MCF 10A (cell line): ENCODE data around the gene CAV1. TPM values are rescaled to one million over a fixed set of nuclear protein-coding genes. Genes with fewer than 3 reads are reported as not detected.

Experiments
- BruUV-seq: library from RNA; stranded (reverse); fragments of 400-500 nt; replicated peaks from 2 replicates; lab custom pipeline; 2021; lab: Mats Ljungman, UMichigan
- CTCF ChIA-PET: fragments of 300-600 bp; sonication (Branson Sonifier 250); formaldehyde crosslinking; extraction: SDS; loops from one replicate; lab custom pipeline; 2021; ENCODE audit warnings: antibody characterized with exemption, inconsistent platforms; lab: Yijun Ruan, JAX
- POLR2A ChIA-PET: fragments of 300-600, 350-650 bp; sonication (Branson Sonifier 250); formaldehyde crosslinking; extraction: SDS; loops from one replicate; lab custom pipeline; 2020; ENCODE audit warnings: antibody characterized with exemption, inconsistent platforms; lab: Yijun Ruan, JAX
- DNase-seq: peaks from one replicate; pipeline ENCODE4 v3.0.0-alpha.2; 2018; ENCODE audit not compliant: unreplicated experiment
- H3K27ac Mint-ChIP-seq: one replicate; pipeline ENCODE4 v1.8.0; 2022; ENCODE audit warnings: mild to moderate bottlenecking, low read depth, mixed read lengths; ENCODE audit not compliant: unreplicated experiment
- H3K27me3 Mint-ChIP-seq: one replicate; pipeline ENCODE4 v1.8.0; 2022; ENCODE audit warnings: mixed read lengths; ENCODE audit not compliant: insufficient read depth, unreplicated experiment
- H3K36me3 Mint-ChIP-seq: one replicate; pipeline ENCODE4 v1.8.0; 2022; ENCODE audit warnings: mild to moderate bottlenecking, moderate library complexity, mixed read lengths; ENCODE audit not compliant: insufficient read depth, unreplicated experiment
- H3K4me1 Mint-ChIP-seq: one replicate; pipeline ENCODE4 v1.8.0; 2022; ENCODE audit warnings: mixed read lengths; ENCODE audit not compliant: insufficient read depth, unreplicated experiment
- H3K4me3 Mint-ChIP-seq: one replicate; pipeline ENCODE4 v1.8.0; 2022; ENCODE audit warnings: mild to moderate bottlenecking, moderate library complexity, mixed read lengths; ENCODE audit not compliant: unreplicated experiment
- H3K9me3 Mint-ChIP-seq: one replicate; pipeline ENCODE4 v1.8.0; 2022; ENCODE audit warnings: mixed read lengths; ENCODE audit not compliant: unreplicated experiment
- CTCF ChIP-seq: fragments of 200-600 bp; IDR thresholded peaks from one replicate; pipeline ENCODE4 v1.8.0; 2022; ENCODE audit warnings: antibody characterized with exemption, mild to moderate bottlenecking; ENCODE audit not compliant: unreplicated experiment
- intact Hi-C: fragments of 100-400 bp; cut with micrococcal nuclease; formaldehyde crosslinking; loops from 2 replicates; pipeline ENCODE4 v1.14.1; 2022
- total RNA-seq: library from RNA; stranded (reverse); gene quantifications from 2 replicates; pipeline ENCODE4 v1.2.3, GENCODE V29; 2022

CAV1 gene
- total RNA-seq, 1 experiment from 2014 or later, result 267 TPM

- BruUV-seq, result no TSS peak
- Mint-ChIP-seq H3K4me3 (no peak overlapping the region), H3K27me3 (no peaks in the 10 kb centered on the region), H3K9me3 (peaks cover 9% of the 10 kb centered on the region), H3K36me3 (peaks cover 27% of the 10 kb centered on the region), H3K4me1 (peaks cover 27% of the 10 kb centered on the region), H3K27ac (no peak overlapping the region)
- intact Hi-C loops, result no loop called here
- ChIA-PET POLR2A (interaction anchor here (0.8 to 1.1 kb wide), 2 partner anchors 9 to 11 kb away, joined by 3 to 4 read pairs; no protein-coding TSS in a partner anchor), CTCF (interaction anchor here (0.7 to 1.7 kb wide), 3 partner anchors 19 to 698 kb away, joined by 3 to 8 read pairs (median 3); no protein-coding TSS in a partner anchor)
- TF ChIP-seq CTCF, result no peak
- DNase-seq, result no peak
Measured at GRCh38 chr7:116565981-116566380, 41.1 kb downstream of the CAV1 start.

DNA sequence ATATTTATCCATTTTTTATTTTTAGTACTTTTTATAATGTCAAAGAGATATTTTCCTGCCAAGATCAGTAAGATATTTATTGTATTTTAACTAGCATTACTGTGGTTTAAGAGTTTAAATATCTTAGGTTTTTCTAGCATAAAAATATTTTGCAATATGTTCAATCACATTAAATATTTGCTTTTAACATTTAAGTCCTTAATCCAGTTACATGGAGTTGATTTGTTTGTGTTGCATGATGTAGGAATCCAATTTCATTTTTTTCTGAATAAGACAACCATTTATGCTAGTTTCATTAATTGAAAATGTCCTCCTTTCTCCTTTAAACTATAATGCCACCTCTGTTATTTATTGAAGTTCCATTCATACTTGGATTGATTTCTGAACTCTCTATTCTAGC, 41.8 kb downstream of the CAV1 start:
- Mint-ChIP-seq H3K4me1 (peaks cover 30% of the 10 kb centered on the region), H3K27me3 (no peaks in the 10 kb centered on the region), H3K36me3 (peaks cover 22% of the 10 kb centered on the region), H3K4me3 (no peak overlapping the region), H3K27ac (no peak overlapping the region), H3K9me3 (peaks cover 5% of the 10 kb centered on the region)
- no TSS peak for BruUV-seq
- DNase-seq, result no peak
- intact Hi-C loops, result no loop called here
- CTCF ChIA-PET, result interaction anchor here (1.7 kb wide), 1 partner anchor 24 kb away, joined by 8 read pairs; no protein-coding TSS in a partner anchor
- POLR2A ChIA-PET, result interaction anchor here (0.8 to 1.6 kb wide), 2 partner anchors 9 to 12 kb away, joined by 3 read pairs; no protein-coding TSS in a partner anchor
- no peak for TF ChIP-seq CTCF

DNA sequence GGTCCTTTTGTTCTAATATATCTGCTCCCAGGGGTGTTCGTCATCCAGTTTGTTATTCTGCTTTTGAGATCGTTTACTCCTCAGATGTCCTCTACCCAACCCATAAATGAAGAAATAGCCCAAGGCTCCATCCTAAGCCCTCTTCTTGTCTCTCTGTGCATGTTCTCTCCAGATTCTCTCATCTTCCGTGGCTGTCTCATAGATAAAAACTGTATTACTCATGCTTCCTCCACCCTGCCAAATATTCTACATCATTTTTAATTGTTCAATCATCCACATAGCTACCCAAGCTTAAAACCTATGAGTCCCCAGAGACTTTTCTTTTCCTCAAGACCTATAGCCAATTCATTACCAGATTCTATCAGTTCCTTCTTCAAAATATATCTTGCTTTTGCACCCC, 44.9 kb downstream of the CAV1 start:
- peak; percentile 83 for DNase-seq
- no TSS peak for BruUV-seq
- POLR2A ChIA-PET, result interaction anchor here (0.7 to 8.2 kb wide), 20 partner anchors 9 to 360 kb away, joined by 3 to 109 read pairs (median 6); partner anchors contain the start of gene TES
- intact Hi-C loops, result loop anchor here (5.0 kb wide), 2 partner anchors 42 to 212 kb away; partner anchors contain the start of gene CAV1
- CTCF ChIA-PET, result interaction anchor here (0.6 to 3.4 kb wide), 7 partner anchors 22 to 395 kb away, joined by 3 to 18 read pairs (median 4); partner anchors contain the start of gene CAV1
- Mint-ChIP-seq H3K27ac (peak overlapping the region; percentile 43), H3K9me3 (no peaks in the 10 kb centered on the region), H3K4me3 (no peak overlapping the region), H3K36me3 (peaks cover 11% of the 10 kb centered on the region), H3K27me3 (no peaks in the 10 kb centered on the region), H3K4me1 (peaks cover 42% of the 10 kb centered on the region)
- no peak for TF ChIP-seq CTCF

DNA sequence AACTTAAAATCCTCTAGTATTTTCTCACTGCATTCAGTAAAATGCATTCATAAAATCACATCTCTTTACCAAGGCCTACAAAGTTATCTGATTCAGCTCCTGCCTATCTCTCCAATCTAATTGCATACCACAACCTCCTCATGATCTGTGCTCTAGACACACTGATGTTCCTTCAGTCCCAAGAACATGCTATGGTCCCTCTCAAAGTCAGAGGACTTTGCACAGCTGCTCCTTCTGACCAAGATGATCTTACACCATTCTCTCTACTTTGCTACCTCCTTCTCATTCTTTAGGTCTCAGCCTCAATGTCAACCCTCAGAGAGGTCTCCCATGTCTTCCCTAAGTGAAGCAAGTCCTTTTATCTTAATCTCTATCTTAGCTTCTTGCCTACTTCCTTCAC, 45.5 kb downstream of the CAV1 start:
- intact Hi-C loops, result loop anchor here (5.0 kb wide), 2 partner anchors 43 to 213 kb away; partner anchors contain the start of gene CAV1
- Mint-ChIP-seq H3K9me3 (no peaks in the 10 kb centered on the region), H3K27ac (peak overlapping the region; percentile 43), H3K27me3 (no peaks in the 10 kb centered on the region), H3K4me1 (peaks cover 42% of the 10 kb centered on the region), H3K4me3 (no peak overlapping the region), H3K36me3 (peaks cover 5% of the 10 kb centered on the region)
- no peak for DNase-seq
- no peak for TF ChIP-seq CTCF
- ChIA-PET CTCF (interaction anchor here (0.6 to 3.4 kb wide), 9 partner anchors 11 to 396 kb away, joined by 3 to 18 read pairs (median 4); partner anchors contain the start of gene CAV1), POLR2A (interaction anchor here (0.6 to 8.2 kb wide), 18 partner anchors 10 to 360 kb away, joined by 3 to 109 read pairs (median 6); partner anchors contain the start of gene TES)
- BruUV-seq, result no TSS peak
